Body of pancreas (tissue), 4 donors: ENCODE data around the gene RBM4B.

Source experiments
- CTCF ChIP-seq, 7 experiments: fragments of 450-650 bp in 4 of 7; fragments of 200-600 bp in 3 of 7; sonication (generic) in 3 of 7; IDR thresholded peaks; one replicate each; pipeline ENCODE4 v1.5.1; 2016 to 2019; ENCODE audit warnings: antibody characterized with exemption in 7 of 7
- POLR2A ChIP-seq, 3 donors: fragments of 450-650 bp; IDR thresholded peaks; one replicate each; pipeline ENCODE4 v1.6.1; 2016; ENCODE audit warnings: antibody characterized with exemption in 3 of 3, mild to moderate bottlenecking in 2 of 3

- TF ChIP-seq CTCF (IDR thresholded peaks at IDR 0.05) = no peak
- no peak for TF ChIP-seq POLR2A (IDR thresholded peaks at IDR 0.05)
Measured at GRCh38 chr11:66676282-66676919, 1.3 kb downstream of the RBM4B start.
